Activated T-helper 2 cell treated with anti-CD3 and anti-CD28 coated beads, Interferon-gamma antibody, Interleukin-2, Interleukin-4, amounts not matched to agents 10 μg/mL and 5 μg/mL and 100 μg/mL, durations not matched to agents 14 hours and 24 hours and 36 hours (primary cell): ENCODE results near the gene SLIT3. TPM values are rescaled to one million over a fixed set of nuclear protein-coding genes. Genes with fewer than 3 reads are reported as not detected.

Experiments used
- DNase-seq: peaks from one replicate; pipeline ENCODE4 v3.0.0; 2021; ENCODE audit warnings: low spot score
- H3K27ac Mint-ChIP-seq: one replicate; pipeline ENCODE4 v1.8.0; 2021; ENCODE audit warnings: mixed read lengths
- H3K27me3 Mint-ChIP-seq: one replicate; pipeline ENCODE4 v1.8.0; 2021; ENCODE audit warnings: low read depth, mixed read lengths
- H3K36me3 Mint-ChIP-seq: one replicate; pipeline ENCODE4 v1.8.0; 2021; ENCODE audit warnings: low read depth, mixed read lengths
- H3K4me1 Mint-ChIP-seq: one replicate; pipeline ENCODE4 v1.8.0; 2021; ENCODE audit warnings: low read depth, mixed read lengths
- H3K4me3 Mint-ChIP-seq: one replicate; pipeline ENCODE4 v1.8.0; 2021; ENCODE audit warnings: low read depth, mild to moderate bottlenecking, moderate library complexity, mixed read lengths
- H3K9me3 Mint-ChIP-seq: one replicate; pipeline ENCODE4 v1.8.0; 2021; ENCODE audit warnings: mixed read lengths
- intact Hi-C: fragments of 100-400 bp; cut with micrococcal nuclease; formaldehyde crosslinking; loops from one replicate; pipeline ENCODE4 v1.15.1; 2023
- total RNA-seq: library from RNA; stranded (reverse); gene quantifications from 2 replicates; pipeline ENCODE4 v1.2.3, GENCODE V29; 2022

SLIT3 gene
- total RNA-seq, 1 donor from 2014 or later, result 9.5 TPM

- H3K9me3 Mint-ChIP-seq, result no peaks in the 10 kb centered on the region
- H3K4me3 Mint-ChIP-seq, result no peak overlapping the region
- no peaks in the 10 kb centered on the region for H3K36me3 Mint-ChIP-seq
- H3K4me1 Mint-ChIP-seq, result peaks cover 4% of the 10 kb centered on the region
- intact Hi-C loops, result no loop called here
- DNase-seq, result no peak
- H3K27me3 Mint-ChIP-seq, result peaks cover 3% of the 10 kb centered on the region
- H3K27ac Mint-ChIP-seq, result no peak overlapping the region
These were observed 426.1 kb downstream of the SLIT3 start for GRCh38 chr5:168874713-168875380.

DNA sequence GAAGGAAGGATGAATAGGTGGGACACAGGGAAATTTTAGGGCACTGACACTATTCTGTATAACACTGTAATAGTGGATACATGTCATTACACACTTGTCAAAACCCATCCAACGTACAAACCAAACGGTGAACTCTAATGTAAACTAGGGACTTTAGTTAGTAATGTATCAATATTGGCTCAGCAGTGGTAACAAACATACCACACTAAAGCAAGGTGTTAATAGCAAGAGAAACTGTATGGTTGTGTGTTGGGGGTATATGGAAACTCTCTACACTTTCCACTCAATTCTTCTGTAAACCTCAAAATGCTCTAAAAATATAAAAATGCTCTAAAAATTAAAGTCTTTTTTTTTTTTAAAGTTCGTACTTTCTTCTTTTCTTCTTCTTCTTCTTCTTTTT lies 428.7 kb downstream of the SLIT3 start:
- Mint-ChIP-seq H3K27ac (no peak overlapping the region), H3K4me1 (peaks cover 3% of the 10 kb centered on the region), H3K36me3 (no peaks in the 10 kb centered on the region), H3K9me3 (no peaks in the 10 kb centered on the region), H3K27me3 (peaks cover 3% of the 10 kb centered on the region), H3K4me3 (no peak overlapping the region)
- no peak for DNase-seq
- intact Hi-C loops, result no loop called here

GRCh38 chr5:168870910-168871309 lies 430.0 kb downstream of the SLIT3 start:
- Mint-ChIP-seq H3K9me3 (no peaks in the 10 kb centered on the region), H3K27ac (no peak overlapping the region), H3K36me3 (no peaks in the 10 kb centered on the region), H3K4me1 (no peaks in the 10 kb centered on the region), H3K4me3 (no peak overlapping the region), H3K27me3 (no peaks in the 10 kb centered on the region)
- intact Hi-C loops, result no loop called here
- no peak for DNase-seq

GRCh38 chr5:168869615-168870227 lies 431.2 kb downstream of the SLIT3 start:
- Mint-ChIP-seq H3K27ac (no peak overlapping the region), H3K36me3 (no peaks in the 10 kb centered on the region), H3K9me3 (no peaks in the 10 kb centered on the region), H3K4me3 (no peak overlapping the region), H3K4me1 (no peaks in the 10 kb centered on the region), H3K27me3 (no peaks in the 10 kb centered on the region)
- DNase-seq, result no peak
- intact Hi-C loops, result no loop called here

GRCh38 chr5:168867241-168867640 lies 433.7 kb downstream of the SLIT3 start:
- H3K36me3 Mint-ChIP-seq, result no peaks in the 10 kb centered on the region

GRCh38 chr5:168865968-168866367 lies 435.0 kb downstream of the SLIT3 start:
- Mint-ChIP-seq H3K4me3 (no peak overlapping the region), H3K27me3 (no peaks in the 10 kb centered on the region), H3K27ac (no peak overlapping the region), H3K9me3 (peaks cover 3% of the 10 kb centered on the region), H3K36me3 (no peaks in the 10 kb centered on the region), H3K4me1 (no peaks in the 10 kb centered on the region)
- intact Hi-C loops, result no loop called here
- no peak for DNase-seq

More at GRCh38 chr5:168867241-168867640, 433.7 kb downstream of the SLIT3 start:
- intact Hi-C loops, result no loop called here
- Mint-ChIP-seq H3K4me3 (no peak overlapping the region), H3K27me3 (no peaks in the 10 kb centered on the region), H3K9me3 (peaks cover 3% of the 10 kb centered on the region), H3K27ac (no peak overlapping the region), H3K4me1 (no peaks in the 10 kb centered on the region)
- DNase-seq, result no peak

DNA sequence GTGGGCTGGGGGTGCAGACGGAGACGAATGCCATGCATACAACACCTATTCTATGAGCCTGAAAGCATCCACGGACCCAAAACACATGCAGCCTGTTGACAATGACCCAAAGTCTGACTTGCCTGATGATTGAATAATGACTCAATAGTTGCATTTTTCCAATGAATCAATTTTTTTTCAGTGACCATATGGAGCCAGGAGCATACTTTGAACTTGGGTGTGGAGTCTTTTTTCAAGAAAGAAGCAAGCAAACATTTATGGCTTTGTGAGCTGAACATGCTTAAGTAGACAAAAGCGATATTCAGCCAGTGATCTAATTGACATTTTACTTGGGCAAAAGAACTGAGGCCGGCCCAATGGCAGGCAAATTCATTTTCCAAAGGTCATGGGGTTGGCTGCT lies 437.9 kb downstream of the SLIT3 start:
- H3K36me3 Mint-ChIP-seq, result no peaks in the 10 kb centered on the region
- peaks cover 3% of the 10 kb centered on the region for H3K9me3 Mint-ChIP-seq
- no peak overlapping the region for H3K27ac Mint-ChIP-seq
- H3K27me3 Mint-ChIP-seq, result no peaks in the 10 kb centered on the region
- H3K4me1 Mint-ChIP-seq, result no peaks in the 10 kb centered on the region
- intact Hi-C loops, result no loop called here
- DNase-seq, result no peak
- H3K4me3 Mint-ChIP-seq, result no peak overlapping the region

- H3K9me3 Mint-ChIP-seq, result peaks cover 3% of the 10 kb centered on the region
- intact Hi-C loops, result no loop called here
- no peak for DNase-seq
- H3K36me3 Mint-ChIP-seq, result no peaks in the 10 kb centered on the region
- no peaks in the 10 kb centered on the region for H3K27me3 Mint-ChIP-seq
- no peak overlapping the region for H3K4me3 Mint-ChIP-seq
- H3K27ac Mint-ChIP-seq, result no peak overlapping the region
- H3K4me1 Mint-ChIP-seq, result peaks cover 3% of the 10 kb centered on the region
These were observed 440.4 kb downstream of the SLIT3 start for GRCh38 chr5:168860503-168860902.

GRCh38 chr5:168860081-168860480 lies 440.9 kb downstream of the SLIT3 start:
- peaks cover 3% of the 10 kb centered on the region for H3K9me3 Mint-ChIP-seq
- no peak overlapping the region for H3K4me3 Mint-ChIP-seq
- peaks cover 3% of the 10 kb centered on the region for H3K4me1 Mint-ChIP-seq
- no peak for DNase-seq
- no peaks in the 10 kb centered on the region for H3K36me3 Mint-ChIP-seq
- no peaks in the 10 kb centered on the region for H3K27me3 Mint-ChIP-seq
- intact Hi-C loops, result no loop called here
- no peak overlapping the region for H3K27ac Mint-ChIP-seq

GRCh38 chr5:168859471-168859870 lies 441.5 kb downstream of the SLIT3 start:
- peaks cover 3% of the 10 kb centered on the region for H3K9me3 Mint-ChIP-seq
- peaks cover 5% of the 10 kb centered on the region for H3K4me1 Mint-ChIP-seq
- H3K27ac Mint-ChIP-seq, result no peak overlapping the region
- intact Hi-C loops, result no loop called here
- H3K4me3 Mint-ChIP-seq, result no peak overlapping the region
- no peak for DNase-seq
- no peaks in the 10 kb centered on the region for H3K36me3 Mint-ChIP-seq
- no peaks in the 10 kb centered on the region for H3K27me3 Mint-ChIP-seq

- DNase-seq, result no peak
- Mint-ChIP-seq H3K9me3 (peaks cover 3% of the 10 kb centered on the region), H3K27ac (no peak overlapping the region), H3K36me3 (no peaks in the 10 kb centered on the region), H3K27me3 (no peaks in the 10 kb centered on the region), H3K4me1 (peaks cover 9% of the 10 kb centered on the region), H3K4me3 (no peak overlapping the region)
- intact Hi-C loops, result no loop called here
These were observed 441.9 kb downstream of the SLIT3 start for GRCh38 chr5:168858994-168859393.

DNA sequence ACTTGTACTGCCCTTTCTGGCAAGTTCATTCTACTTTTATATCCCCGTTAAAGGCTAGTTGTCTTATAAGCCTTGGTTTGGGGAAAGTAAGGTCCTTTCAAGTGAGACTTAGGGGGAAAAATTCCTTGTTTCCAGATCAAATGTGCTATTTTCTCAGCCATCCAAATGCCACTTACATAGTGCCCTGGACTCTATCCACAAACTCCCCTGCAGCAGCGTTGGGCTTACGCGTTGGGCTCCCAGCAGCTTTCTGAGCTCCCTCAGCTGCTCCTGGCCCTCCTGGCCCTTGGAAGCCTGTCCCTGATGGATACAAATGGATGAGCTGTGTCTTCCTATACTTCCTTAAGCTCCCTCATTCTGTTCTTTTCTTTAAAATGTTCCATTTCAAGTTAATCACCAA lies 442.6 kb downstream of the SLIT3 start:
- intact Hi-C loops, result no loop called here
- Mint-ChIP-seq H3K9me3 (peaks cover under 1% of the 10 kb centered on the region), H3K27me3 (no peaks in the 10 kb centered on the region), H3K36me3 (no peaks in the 10 kb centered on the region), H3K4me1 (peaks cover 16% of the 10 kb centered on the region), H3K4me3 (no peak overlapping the region), H3K27ac (no peak overlapping the region)
- DNase-seq, result no peak

DNA sequence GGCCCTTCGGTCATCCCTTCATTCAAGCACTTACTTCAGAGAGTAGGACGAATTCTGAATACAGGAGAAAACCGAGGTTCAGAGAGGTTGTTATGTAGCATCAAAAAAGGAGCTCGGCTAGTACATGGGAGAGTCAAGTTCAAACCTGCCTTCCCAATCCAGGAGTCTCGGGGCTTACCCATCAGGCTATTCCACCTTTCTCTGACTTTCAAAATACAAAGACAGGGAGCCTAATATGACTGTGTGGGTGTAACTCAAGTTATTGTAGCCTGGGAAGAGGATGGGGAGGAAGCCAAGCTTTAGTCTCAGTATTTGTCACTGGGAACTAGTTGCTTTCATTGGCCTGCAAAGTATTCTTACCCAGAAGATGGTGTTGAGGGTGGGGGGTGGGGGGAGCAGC lies 447.0 kb downstream of the SLIT3 start:
- Mint-ChIP-seq H3K4me1 (peaks cover 48% of the 10 kb centered on the region), H3K27ac (peak overlapping the region; percentile 64), H3K36me3 (no peaks in the 10 kb centered on the region), H3K9me3 (no peaks in the 10 kb centered on the region), H3K4me3 (peak overlapping the region; percentile 63), H3K27me3 (no peaks in the 10 kb centered on the region)
- intact Hi-C loops, result loop anchor here (5.0 kb wide), 3 partner anchors 78 to 728 kb away; partner anchors contain the start of gene SPDL1
- no peak for DNase-seq
